Nephron (organoid): ENCODE results near the gene DPP6.

Experiments
- H3K27ac Mint-ChIP-seq, 3 experiments: 2 replicates each; pipeline ENCODE4 v1.8.0; 2020; ENCODE audit warnings: mixed read lengths in 3 of 3, mild to moderate bottlenecking in 2 of 3, moderate library complexity in 1 of 3
- H3K27me3 Mint-ChIP-seq: 2 replicates; pipeline ENCODE4 v1.8.0; 2021; ENCODE audit warnings: low read depth, mild to moderate bottlenecking, moderate library complexity, mixed read lengths
- H3K36me3 Mint-ChIP-seq: 2 replicates; pipeline ENCODE4 v1.8.0; 2020; ENCODE audit warnings: low read depth, mixed read lengths
- H3K4me1 Mint-ChIP-seq: 2 replicates; pipeline ENCODE4 v1.8.0; 2020; ENCODE audit warnings: mixed read lengths
- H3K4me3 Mint-ChIP-seq, 3 experiments: 2 replicates each; pipeline ENCODE4 v1.8.0; 2020; ENCODE audit warnings: mild to moderate bottlenecking in 3 of 3, mixed read lengths in 3 of 3, moderate library complexity in 2 of 3
- H3K9me3 Mint-ChIP-seq: 2 replicates; pipeline ENCODE4 v1.8.0; 2020; ENCODE audit warnings: mixed read lengths
- CTCF ChIP-seq, 3 experiments: fragments of 200-600 bp; sonication (generic); IDR thresholded peaks; one replicate each; pipeline ENCODE4 v1.5.0; 2021; ENCODE audit warnings: antibody characterized with exemption in 3 of 3; ENCODE audit not compliant: unreplicated experiment in 3 of 3

Gene DPP6

GRCh38 chr7:154253810-154254209 is 201.6 kb downstream of the DPP6 start:
- no peaks in the 10 kb centered on the region for H3K36me3 Mint-ChIP-seq
- no peak for TF ChIP-seq CTCF (IDR thresholded peaks at IDR 0.05; ENCODE audit: unreplicated experiment in 3 of 3)
- H3K27ac Mint-ChIP-seq: no peak overlapping the region
- no peaks in the 10 kb centered on the region for H3K9me3 Mint-ChIP-seq
- no peaks in the 10 kb centered on the region for H3K4me1 Mint-ChIP-seq
- H3K4me3 Mint-ChIP-seq: no peak overlapping the region
- H3K27me3 Mint-ChIP-seq: peaks cover 16% of the 10 kb centered on the region

- H3K4me1 Mint-ChIP-seq: no peaks in the 10 kb centered on the region
- no peak for TF ChIP-seq CTCF (IDR thresholded peaks at IDR 0.05; ENCODE audit: unreplicated experiment in 3 of 3)
- H3K27ac Mint-ChIP-seq: no peak overlapping the region
- no peaks in the 10 kb centered on the region for H3K9me3 Mint-ChIP-seq
- H3K27me3 Mint-ChIP-seq: peaks cover 19% of the 10 kb centered on the region
- H3K4me3 Mint-ChIP-seq: no peak overlapping the region
- no peaks in the 10 kb centered on the region for H3K36me3 Mint-ChIP-seq
Measured at GRCh38 chr7:154255324-154255723, 203.1 kb downstream of the DPP6 start.

DNA sequence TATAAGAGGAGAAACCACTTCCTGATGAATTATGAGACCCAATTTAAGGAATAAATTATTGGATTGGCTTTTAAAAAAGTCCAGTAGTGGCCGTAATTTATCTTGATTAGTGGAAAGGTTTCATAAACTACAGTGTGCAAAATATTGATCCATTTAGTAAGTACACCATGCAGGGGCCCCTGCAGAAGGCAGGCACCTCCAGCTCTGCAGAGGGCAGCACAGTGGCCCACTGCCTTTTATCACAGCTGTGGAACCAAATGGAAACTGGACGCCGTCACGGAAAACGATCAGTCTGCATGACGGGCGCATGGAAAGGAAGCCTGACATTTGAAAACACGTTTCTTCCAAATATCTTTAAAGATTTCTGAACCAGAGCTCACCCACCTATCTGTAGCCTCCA is 204.0 kb downstream of the DPP6 start:
- H3K9me3 Mint-ChIP-seq: no peaks in the 10 kb centered on the region

DNA sequence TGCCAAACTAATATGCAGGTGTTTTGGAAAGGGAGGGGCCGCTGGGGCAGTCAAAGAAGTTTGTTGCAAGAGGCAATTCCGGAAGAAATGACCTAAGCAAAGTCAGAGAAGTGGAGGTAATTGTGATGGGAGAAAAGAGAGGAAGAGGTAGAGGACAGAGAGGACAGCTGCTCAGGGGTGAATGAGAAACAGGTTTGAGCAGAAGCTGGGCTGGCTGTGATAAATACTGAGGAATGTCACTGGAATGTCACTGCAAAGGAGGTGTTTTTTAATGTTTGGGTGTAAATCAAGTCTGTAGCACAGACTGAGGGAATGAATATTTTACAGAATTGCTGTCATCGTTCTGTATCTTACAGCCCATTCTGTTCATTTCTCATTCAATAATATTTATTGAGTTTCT is 207.2 kb downstream of the DPP6 start:
- H3K4me1 Mint-ChIP-seq: no peaks in the 10 kb centered on the region
- H3K27me3 Mint-ChIP-seq: peaks cover 19% of the 10 kb centered on the region
- TF ChIP-seq CTCF (IDR thresholded peaks at IDR 0.05; ENCODE audit: unreplicated experiment in 3 of 3): no peak
- no peaks in the 10 kb centered on the region for H3K36me3 Mint-ChIP-seq
- no peak overlapping the region for H3K4me3 Mint-ChIP-seq
- H3K27ac Mint-ChIP-seq: no peak overlapping the region
- peaks cover 2% of the 10 kb centered on the region for H3K9me3 Mint-ChIP-seq

More for the DNA sequence above, 204.0 kb downstream of the DPP6 start:
- Mint-ChIP-seq H3K27me3 (peaks cover 19% of the 10 kb centered on the region), H3K36me3 (no peaks in the 10 kb centered on the region), H3K4me3 (no peak overlapping the region), H3K4me1 (no peaks in the 10 kb centered on the region), H3K27ac (no peak overlapping the region)
- no peak for TF ChIP-seq CTCF (IDR thresholded peaks at IDR 0.05; ENCODE audit: unreplicated experiment in 3 of 3)

GRCh38 chr7:154287356-154287755 is 235.2 kb downstream of the DPP6 start:
- Mint-ChIP-seq H3K27me3 (peaks cover 14% of the 10 kb centered on the region), H3K4me1 (no peaks in the 10 kb centered on the region), H3K9me3 (no peaks in the 10 kb centered on the region), H3K4me3 (no peak overlapping the region), H3K27ac (no peak overlapping the region), H3K36me3 (no peaks in the 10 kb centered on the region)
- TF ChIP-seq CTCF (IDR thresholded peaks at IDR 0.05; ENCODE audit: unreplicated experiment in 3 of 3): no peak

- H3K27me3 Mint-ChIP-seq: peaks cover 15% of the 10 kb centered on the region
- no peaks in the 10 kb centered on the region for H3K36me3 Mint-ChIP-seq
- H3K4me3 Mint-ChIP-seq: no peak overlapping the region
- H3K4me1 Mint-ChIP-seq: no peaks in the 10 kb centered on the region
- H3K9me3 Mint-ChIP-seq: no peaks in the 10 kb centered on the region
- no peak for TF ChIP-seq CTCF (IDR thresholded peaks at IDR 0.05; ENCODE audit: unreplicated experiment in 3 of 3)
- H3K27ac Mint-ChIP-seq: no peak overlapping the region
Measured at GRCh38 chr7:154289119-154289518, 236.9 kb downstream of the DPP6 start.
